Fibroblast of lung (primary cell): ENCODE data around the gene CCDC73. TPM values are rescaled to one million over a fixed set of nuclear protein-coding genes. Genes with fewer than 3 reads are reported as not detected.

Experiments
- DNase-seq, 2 donors: peaks; one replicate each; pipeline versions ENCODE4 v3.0.0 to v3.0.0-alpha.2; 2010; ENCODE audit warnings: low read depth in 2 of 2
- H2AFZ ChIP-seq: 2 replicates; pipeline ENCODE4 v1.5.1; 2012; ENCODE audit warnings: low read length, control low read depth, inconsistent platforms
- H3K27ac ChIP-seq: 2 replicates; pipeline ENCODE4 v1.5.1; 2011; ENCODE audit warnings: low read length, control low read depth; ENCODE audit not compliant: insufficient read depth
- H3K27me3 ChIP-seq: 2 replicates; pipeline ENCODE4 v1.5.1; 2011; ENCODE audit warnings: mild to moderate bottlenecking, low read length; ENCODE audit not compliant: control insufficient read depth, insufficient read depth
- H3K36me3 ChIP-seq: 2 replicates; pipeline ENCODE4 v1.5.1; 2011; ENCODE audit warnings: low read length; ENCODE audit not compliant: control insufficient read depth, insufficient read depth
- H3K4me1 ChIP-seq: 2 replicates; pipeline ENCODE4 v1.5.1; 2011; ENCODE audit warnings: low read length; ENCODE audit not compliant: control insufficient read depth, insufficient read depth; ENCODE audit errors: extremely low read depth
- H3K4me2 ChIP-seq: 2 replicates; pipeline ENCODE4 v1.5.1; 2011; ENCODE audit warnings: low read length, control low read depth; ENCODE audit not compliant: insufficient read depth; ENCODE audit errors: extremely low read depth
- H3K4me3 ChIP-seq, 4 experiments: fragments of 200-600 bp in 1 of 4; sonication (generic) in 1 of 4; replicated peaks in 1 of 4; 2 replicates each; pipeline ENCODE4 v1.5.1; 2011 to 2016; ENCODE audit warnings: low read length in 4 of 4, low read depth in 3 of 4, mild to moderate bottlenecking in 3 of 4, control low read depth in 2 of 4, inconsistent platforms in 1 of 4, mixed read lengths in 1 of 4; ENCODE audit not compliant: insufficient read depth in 1 of 4; ENCODE audit errors: control extremely low read depth in 1 of 4
- H3K79me2 ChIP-seq: 2 replicates; pipeline ENCODE4 v1.5.1; 2012; ENCODE audit warnings: mild to moderate bottlenecking, low read length, inconsistent platforms; ENCODE audit not compliant: control insufficient read depth, insufficient read depth
- H3K9ac ChIP-seq: 2 replicates; pipeline ENCODE4 v1.5.1; 2011; ENCODE audit warnings: mild to moderate bottlenecking, low read length, control low read depth; ENCODE audit not compliant: insufficient read depth
- H3K9me3 ChIP-seq: 2 replicates; pipeline ENCODE4 v1.5.1; 2012; ENCODE audit warnings: low read depth, low read length; ENCODE audit not compliant: control insufficient read depth, insufficient read depth
- H4K20me1 ChIP-seq: 2 replicates; pipeline ENCODE4 v1.5.1; 2011; ENCODE audit warnings: low read length; ENCODE audit not compliant: control insufficient read depth, insufficient read depth; ENCODE audit errors: extremely low read depth
- EZH2 ChIP-seq: IDR thresholded peaks from 2 replicates; pipeline ENCODE4 v1.5.1; 2012; ENCODE audit warnings: low read length, control low read depth, mild to moderate bottlenecking; ENCODE audit errors: missing control alignments
- polyA plus RNA-seq, 2 donors: library from polyadenylated mRNA; depleted of rRNA in 1 of 2; stranded (reverse) in 1 of 2; unstranded in 1 of 2; fragments of >200 nt; gene quantifications; 2 replicates each; pipeline ENCODE4 v1.2.1, GENCODE V29; 2011 to 2012; ENCODE audit warnings: missing spikeins in 1 of 2
- total RNA-seq: library from RNA; depleted of rRNA; stranded (reverse); fragments of >200 nt; gene quantifications from 2 replicates; pipeline ENCODE4 v1.2.1, GENCODE V29; 2014
- TF ChIP-seq, protein P1 (sequence below), 2 donors: IDR thresholded peaks in 1 of 2; conservative IDR thresholded peaks in 1 of 2; 1 replicate in 1 of 2; 2 replicates in 1 of 2; pipeline ENCODE4 v1.5.1; 2011 to 2012; ENCODE audit warnings: low read length in 2 of 2, control low read depth in 1 of 2, inconsistent platforms in 1 of 2, low read depth in 1 of 2, mild to moderate bottlenecking in 1 of 2

CCDC73 gene
- total and polyA plus RNA-seq, 2 donors (not counting 1 experiment from before 2014, with no cell fraction given), result under 0.01 TPM; not detected in 1

DNA sequence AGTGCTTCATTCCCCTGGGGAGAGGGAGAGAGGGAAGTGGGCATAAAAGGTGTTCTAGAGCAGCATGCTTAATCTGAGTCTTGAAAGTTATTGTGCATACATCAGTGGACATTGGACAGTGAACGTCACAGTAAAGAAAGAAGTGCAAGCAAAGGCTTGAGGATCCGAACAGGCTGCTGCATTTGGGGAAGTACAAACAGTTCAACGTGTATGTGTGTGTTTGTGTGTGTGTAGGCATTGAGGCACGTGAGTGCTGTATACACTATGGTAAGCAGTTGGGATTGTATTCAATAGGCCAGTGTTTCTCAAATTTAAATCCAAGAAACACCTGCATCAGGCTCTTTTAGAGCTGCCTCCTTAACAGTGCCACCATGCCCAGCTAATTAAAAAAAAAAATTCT lies 221.2 kb downstream of the CCDC73 start:
- Histone ChIP-seq H2AFZ (no peak overlapping the region), H3K4me1 (no peaks in the 10 kb centered on the region), H3K27me3 (peaks cover 3% of the 10 kb centered on the region), H3K9ac (no peak overlapping the region), H3K27ac (no peak overlapping the region), H3K36me3 (no peaks in the 10 kb centered on the region), H4K20me1 (no peaks in the 10 kb centered on the region), H3K4me3 (no peak overlapping the region), H3K4me2 (no peak overlapping the region), H3K9me3 (no peaks in the 10 kb centered on the region), H3K79me2 (no peaks in the 10 kb centered on the region)
- no peak for TF ChIP-seq EZH2
- TF ChIP-seq, protein P1, sequence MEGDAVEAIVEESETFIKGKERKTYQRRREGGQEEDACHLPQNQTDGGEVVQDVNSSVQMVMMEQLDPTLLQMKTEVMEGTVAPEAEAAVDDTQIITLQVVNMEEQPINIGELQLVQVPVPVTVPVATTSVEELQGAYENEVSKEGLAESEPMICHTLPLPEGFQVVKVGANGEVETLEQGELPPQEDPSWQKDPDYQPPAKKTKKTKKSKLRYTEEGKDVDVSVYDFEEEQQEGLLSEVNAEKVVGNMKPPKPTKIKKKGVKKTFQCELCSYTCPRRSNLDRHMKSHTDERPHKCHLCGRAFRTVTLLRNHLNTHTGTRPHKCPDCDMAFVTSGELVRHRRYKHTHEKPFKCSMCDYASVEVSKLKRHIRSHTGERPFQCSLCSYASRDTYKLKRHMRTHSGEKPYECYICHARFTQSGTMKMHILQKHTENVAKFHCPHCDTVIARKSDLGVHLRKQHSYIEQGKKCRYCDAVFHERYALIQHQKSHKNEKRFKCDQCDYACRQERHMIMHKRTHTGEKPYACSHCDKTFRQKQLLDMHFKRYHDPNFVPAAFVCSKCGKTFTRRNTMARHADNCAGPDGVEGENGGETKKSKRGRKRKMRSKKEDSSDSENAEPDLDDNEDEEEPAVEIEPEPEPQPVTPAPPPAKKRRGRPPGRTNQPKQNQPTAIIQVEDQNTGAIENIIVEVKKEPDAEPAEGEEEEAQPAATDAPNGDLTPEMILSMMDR (conservative IDR thresholded peaks at IDR 0.05 in 1 of 2, IDR thresholded peaks at IDR 0.05 in 1 of 2; ENCODE audit: low read depth in 1 of 2, low read length in 2 of 2), result no peak
- no peak for DNase-seq

DNA sequence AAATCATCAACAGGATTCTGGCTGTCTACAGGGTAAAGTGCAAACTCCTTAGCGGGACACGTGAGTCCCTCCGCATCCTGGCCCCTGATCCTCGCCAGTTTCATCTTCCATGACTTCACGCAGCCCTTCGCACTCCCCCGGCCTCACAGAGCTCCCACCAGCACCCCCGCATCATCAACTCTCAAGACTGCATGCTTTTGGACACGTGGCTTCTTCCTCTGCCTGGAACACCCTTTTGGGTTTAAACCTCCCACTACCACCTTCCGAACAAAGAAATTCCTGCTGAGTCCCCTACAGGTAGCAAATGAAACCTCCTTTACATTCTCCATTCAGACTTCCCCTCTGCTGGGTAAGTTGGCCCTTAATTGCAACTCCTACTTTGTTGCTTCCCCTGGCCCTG lies 223.4 kb downstream of the CCDC73 start:
- no peak overlapping the region for H3K4me2 ChIP-seq
- peaks cover 3% of the 10 kb centered on the region for H3K27me3 ChIP-seq
- no peaks in the 10 kb centered on the region for H3K36me3 ChIP-seq
- no peak overlapping the region for H3K4me3 ChIP-seq
- no peak overlapping the region for H3K9ac ChIP-seq
- H3K4me1 ChIP-seq, result no peaks in the 10 kb centered on the region
- no peaks in the 10 kb centered on the region for H3K79me2 ChIP-seq
- H3K9me3 ChIP-seq, result no peaks in the 10 kb centered on the region
- TF ChIP-seq EZH2, result no peak
- TF ChIP-seq, protein P1 (conservative IDR thresholded peaks at IDR 0.05 in 1 of 2, IDR thresholded peaks at IDR 0.05 in 1 of 2; ENCODE audit: low read depth in 1 of 2, low read length in 2 of 2), result no peak
- H4K20me1 ChIP-seq, result no peaks in the 10 kb centered on the region
- H3K27ac ChIP-seq, result no peak overlapping the region
- no peak for DNase-seq
- no peak overlapping the region for H2AFZ ChIP-seq

DNA sequence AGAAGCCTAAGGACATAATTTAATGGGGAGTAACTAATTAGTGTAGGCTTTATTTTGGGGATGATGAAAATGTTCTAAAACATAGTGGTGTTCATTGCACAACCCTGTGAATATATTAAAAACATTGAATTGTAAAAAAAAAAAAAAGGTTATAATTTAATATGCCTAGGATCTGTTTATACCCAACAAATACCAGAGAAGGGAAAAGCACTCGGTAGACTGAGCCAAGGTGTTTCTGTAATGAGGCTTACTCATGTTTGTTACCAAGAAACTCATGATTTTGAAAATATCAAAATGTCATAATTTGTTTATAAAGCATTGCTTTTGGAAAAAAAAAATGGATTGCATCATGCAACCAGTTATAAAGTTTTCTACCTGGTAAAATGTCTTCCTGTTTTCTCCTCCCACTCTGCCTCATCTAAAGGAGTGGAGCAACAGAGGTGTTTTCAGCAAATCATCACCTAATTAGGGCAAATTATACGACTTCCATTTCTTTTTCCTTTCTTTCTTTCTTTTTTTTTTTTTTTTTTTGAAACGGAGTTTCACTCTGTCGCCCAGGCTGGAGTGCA lies 225.1 kb downstream of the CCDC73 start:
- Histone ChIP-seq H3K4me1 (no peaks in the 10 kb centered on the region), H3K79me2 (no peaks in the 10 kb centered on the region), H4K20me1 (no peaks in the 10 kb centered on the region), H2AFZ (no peak overlapping the region), H3K4me2 (no peak overlapping the region), H3K9me3 (no peaks in the 10 kb centered on the region), H3K27ac (no peak overlapping the region), H3K4me3 (no peak overlapping the region), H3K9ac (no peak overlapping the region), H3K27me3 (peaks cover 3% of the 10 kb centered on the region), H3K36me3 (no peaks in the 10 kb centered on the region)
- no peak for TF ChIP-seq EZH2
- TF ChIP-seq, protein P1 (conservative IDR thresholded peaks at IDR 0.05 in 1 of 2, IDR thresholded peaks at IDR 0.05 in 1 of 2; ENCODE audit: low read depth in 1 of 2, low read length in 2 of 2), result no peak
- DNase-seq, result no peak
